Muscle of leg (tissue), 11 donors: Measurements from ENCODE around the gene TSPAN1. TPM values are rescaled to one million over a fixed set of nuclear protein-coding genes. Genes with fewer than 3 reads are reported as not detected.
"Not testable (repeated sequence)": the region's sequence is repeated elsewhere in the genome, so short reads cannot be mapped to it uniquely, and the experiment has no call there.

Experiments used
- DNase-seq: peaks from one replicate; pipeline ENCODE4 v3.0.0; 2013
- H3K27ac ChIP-seq: one replicate; pipeline ENCODE4 v1.5.1; 2013; ENCODE audit warnings: mild to moderate bottlenecking, low read length, control low read depth
- H3K27me3 ChIP-seq: one replicate; pipeline ENCODE4 v1.6.1; 2013; ENCODE audit warnings: low read length; ENCODE audit not compliant: control insufficient read depth, insufficient read depth
- H3K36me3 ChIP-seq: one replicate; pipeline ENCODE4 v1.6.1; 2013; ENCODE audit warnings: low read length; ENCODE audit not compliant: control insufficient read depth, insufficient read depth
- H3K4me1 ChIP-seq: one replicate; pipeline ENCODE4 v1.6.1; 2013; ENCODE audit warnings: low read length; ENCODE audit not compliant: control insufficient read depth, insufficient read depth
- H3K4me3 ChIP-seq: one replicate; pipeline ENCODE4 v1.5.1; 2013; ENCODE audit warnings: low read length, control low read depth
- H3K9me3 ChIP-seq: replicated peaks from 2 replicates; pipeline ENCODE4 v1.6.1; 2013; ENCODE audit warnings: low read depth, low read length; ENCODE audit not compliant: control insufficient read depth
- WGBS: methylation state at CpG from one replicate; pipeline ENCODE4 v1.1.5; 2013; ENCODE audit warnings: missing lambda C conversion rate; ENCODE audit not compliant: insufficient coverage; 5-methylcytosine and 5-hydroxymethylcytosine counted together
- polyA plus RNA-seq, 8 donors: library from polyadenylated mRNA; unstranded; fragments of 120-200 nt; gene quantifications; one replicate each; pipeline versions ENCODE4 v1.2.1 to v1.2.3, GENCODE V29; 2013; ENCODE audit warnings: inconsistent platforms in 1 of 8, low replicate concordance in 1 of 8; ENCODE audit not compliant: insufficient read length in 8 of 8, insufficient read depth in 1 of 8
- total RNA-seq: library from RNA; stranded (reverse); fragments of 120-200 nt; gene quantifications from one replicate; pipeline ENCODE4 v1.2.4, GENCODE V29; 2013

Gene TSPAN1
- total and polyA plus RNA-seq, 9 donors = 0.31 to 1.7 (median 0.51) TPM; not detected in 2

- Histone ChIP-seq H3K4me1 (no peaks in the 10 kb centered on the region), H3K36me3 (peaks cover 3% of the 10 kb centered on the region), H3K27ac (no peak overlapping the region), H3K4me3 (no peak overlapping the region), H3K9me3 (no peaks in the 10 kb centered on the region), H3K27me3 (no peaks in the 10 kb centered on the region)
- DNase-seq = no peak
These were observed 40.6 kb downstream of the TSPAN1 start for GRCh38 chr1:46215504-46215903.

GRCh38 chr1:46218443-46218842, 43.6 kb downstream of the TSPAN1 start:
- WGBS = 87% methylated on average over 8 of the region's 8 CpGs
- H3K9me3 ChIP-seq = no peaks in the 10 kb centered on the region
- H3K36me3 ChIP-seq = peaks cover 3% of the 10 kb centered on the region
- H3K27me3 ChIP-seq = no peaks in the 10 kb centered on the region
- no peaks in the 10 kb centered on the region for H3K4me1 ChIP-seq
- no peak for DNase-seq
- H3K27ac ChIP-seq = no peak overlapping the region
- H3K4me3 ChIP-seq = no peak overlapping the region

- WGBS = 72% methylated on average over 17 of the region's 18 CpGs
- peaks cover 3% of the 10 kb centered on the region for H3K36me3 ChIP-seq
- no peaks in the 10 kb centered on the region for H3K4me1 ChIP-seq
- no peaks in the 10 kb centered on the region for H3K27me3 ChIP-seq
- H3K9me3 ChIP-seq = no peaks in the 10 kb centered on the region
- no peak for DNase-seq
- no peak overlapping the region for H3K4me3 ChIP-seq
- no peak overlapping the region for H3K27ac ChIP-seq
These were observed 44.9 kb downstream of the TSPAN1 start for GRCh38 chr1:46219551-46220520.

- Histone ChIP-seq H3K27me3 (no peaks in the 10 kb centered on the region), H3K4me1 (no peaks in the 10 kb centered on the region), H3K9me3 (no peaks in the 10 kb centered on the region), H3K4me3 (no peak overlapping the region), H3K27ac (no peak overlapping the region), H3K36me3 (peaks cover 3% of the 10 kb centered on the region)
- DNase-seq = no peak
- WGBS = no CpG with 5 or more reads among the region's 3 CpGs
These were observed 45.9 kb downstream of the TSPAN1 start for GRCh38 chr1:46220808-46221207.

GRCh38 chr1:46221749-46222148, 46.9 kb downstream of the TSPAN1 start:
- H3K9me3 ChIP-seq = no peaks in the 10 kb centered on the region
- H3K27me3 ChIP-seq = no peaks in the 10 kb centered on the region
- peaks cover 3% of the 10 kb centered on the region for H3K36me3 ChIP-seq
- H3K4me1 ChIP-seq = no peaks in the 10 kb centered on the region
- no peak overlapping the region for H3K27ac ChIP-seq
- WGBS = 30% methylated on average over 2 of the region's 4 CpGs
- H3K4me3 ChIP-seq = no peak overlapping the region
- DNase-seq = no peak

- H3K4me1 ChIP-seq, H3K27ac ChIP-seq, H3K4me3 ChIP-seq, H3K27me3 ChIP-seq, H3K9me3 ChIP-seq, H3K36me3 ChIP-seq, DNase-seq: not testable (repeated sequence)
- 83% methylated on average over 6 of the region's 11 CpGs for WGBS
These were observed 48.2 kb downstream of the TSPAN1 start for GRCh38 chr1:46223055-46223454.

- Histone ChIP-seq H3K27ac (no peak overlapping the region), H3K4me3 (no peak overlapping the region), H3K9me3 (no peaks in the 10 kb centered on the region), H3K36me3 (peaks cover 3% of the 10 kb centered on the region), H3K27me3 (no peaks in the 10 kb centered on the region), H3K4me1 (no peaks in the 10 kb centered on the region)
- 4% methylated on average over 4 of the region's 6 CpGs for WGBS
- peak; percentile 84 for DNase-seq
These were observed 48.6 kb downstream of the TSPAN1 start for GRCh38 chr1:46223472-46223943.

- H3K4me3 ChIP-seq = no peak overlapping the region
- peaks cover under 1% of the 10 kb centered on the region for H3K36me3 ChIP-seq
- no peaks in the 10 kb centered on the region for H3K9me3 ChIP-seq
- H3K4me1 ChIP-seq = no peaks in the 10 kb centered on the region
- DNase-seq = no peak
- H3K27ac ChIP-seq = no peak overlapping the region
- 90% methylated on average over 4 of the region's 4 CpGs for WGBS
- no peaks in the 10 kb centered on the region for H3K27me3 ChIP-seq
These were observed 50.1 kb downstream of the TSPAN1 start for GRCh38 chr1:46224966-46225365.

GRCh38 chr1:46231231-46231630, 56.3 kb downstream of the TSPAN1 start:
- not testable (repeated sequence) for H3K27me3 ChIP-seq, H3K9me3 ChIP-seq, H3K36me3 ChIP-seq, H3K27ac ChIP-seq, H3K4me1 ChIP-seq, DNase-seq, H3K4me3 ChIP-seq
- no CpG with 5 or more reads among the region's 3 CpGs for WGBS
